Activated T-cell treated with anti-CD3 and anti-CD28 coated beads for 1 hour (primary cell): ENCODE results near the gene SLC13A3.

Source experiments
- DNase-seq: peaks from one replicate; pipeline ENCODE4 v3.0.0-alpha.2; 2020; ENCODE audit warnings: low read depth

The SLC13A3 gene

GRCh38 chr20:46605181-46605580, 46.1 kb downstream of the SLC13A3 start:
- DNase-seq, result no peak

- DNase-seq, result no peak
Measured at GRCh38 chr20:46604551-46605133, 46.6 kb downstream of the SLC13A3 start.

- DNase-seq, result no peak
Measured at GRCh38 chr20:46602429-46602828, 48.8 kb downstream of the SLC13A3 start.

GRCh38 chr20:46601603-46602122, 49.6 kb downstream of the SLC13A3 start:
- DNase-seq, result no peak

- no peak for DNase-seq
Measured at GRCh38 chr20:46600286-46600752, 50.9 kb downstream of the SLC13A3 start.

GRCh38 chr20:46599227-46599987, 51.9 kb downstream of the SLC13A3 start:
- no peak for DNase-seq

- DNase-seq, result no peak
Measured at GRCh38 chr20:46595933-46596332, 55.3 kb downstream of the SLC13A3 start.

- no peak for DNase-seq
Measured at GRCh38 chr20:46594725-46595124, 56.5 kb downstream of the SLC13A3 start.

GRCh38 chr20:46592580-46593362, 58.5 kb downstream of the SLC13A3 start:
- no peak for DNase-seq

- no peak for DNase-seq
Measured at GRCh38 chr20:46590443-46590842, 60.8 kb downstream of the SLC13A3 start.

- DNase-seq, result no peak
Measured at GRCh38 chr20:46588532-46589511, 62.4 kb downstream of the SLC13A3 start.

- no peak for DNase-seq
Measured at GRCh38 chr20:46587986-46588385, 63.3 kb downstream of the SLC13A3 start.

- no peak for DNase-seq
Measured at GRCh38 chr20:46586724-46587123, 64.5 kb downstream of the SLC13A3 start.

GRCh38 chr20:46584508-46584907, 66.8 kb downstream of the SLC13A3 start:
- DNase-seq, result no peak

GRCh38 chr20:46583411-46584214, 67.6 kb downstream of the SLC13A3 start:
- DNase-seq, result no peak

GRCh38 chr20:46582648-46583047, 68.6 kb downstream of the SLC13A3 start:
- no peak for DNase-seq

- DNase-seq, result no peak
Measured at GRCh38 chr20:46581391-46581790, 69.9 kb downstream of the SLC13A3 start.

GRCh38 chr20:46580613-46581205, 70.5 kb downstream of the SLC13A3 start:
- DNase-seq, result no peak

GRCh38 chr20:46578745-46579144, 72.5 kb downstream of the SLC13A3 start:
- DNase-seq, result no peak

- DNase-seq, result no peak
Measured at GRCh38 chr20:46576774-46577395, 74.4 kb downstream of the SLC13A3 start.
